Spleen (tissue), 7 donors: Measurements from ENCODE around the gene INPP4A.

Experiments used
- POLR2AphosphoS5 ChIP-seq, 3 donors: sonication (generic); formaldehyde crosslinking; IDR thresholded peaks; one replicate each; pipeline ENCODE4 v1.5.1; 2017; ENCODE audit warnings: antibody characterized with exemption in 3 of 3
- TF ChIP-seq, protein P1 (sequence below), 11 experiments: fragments of 200-600 bp in 7 of 11; fragments of 450-650 bp in 4 of 11; sonication (generic) in 4 of 11; IDR thresholded peaks in 8 of 11; conservative IDR thresholded peaks in 3 of 11; 1 replicate in 7 of 11; 2 replicates in 4 of 11; pipeline versions ENCODE4 v1.4.0 to v1.8.0; 2016 to 2021; ENCODE audit warnings: antibody characterized with exemption in 11 of 11, inconsistent platforms in 4 of 11, mild to moderate bottlenecking in 1 of 11
- donor health status: DM: no; HTN: no; CAD: no; lungs with moderate emphysema.
- donor health status: DM: no; HTN: no; CAD: no.
- donor health status: DM: no; HTN: no; CAD: no.

GRCh38 chr2:98486374-98486981, 41.8 kb downstream of the INPP4A start:
- TF ChIP-seq, protein P1, sequence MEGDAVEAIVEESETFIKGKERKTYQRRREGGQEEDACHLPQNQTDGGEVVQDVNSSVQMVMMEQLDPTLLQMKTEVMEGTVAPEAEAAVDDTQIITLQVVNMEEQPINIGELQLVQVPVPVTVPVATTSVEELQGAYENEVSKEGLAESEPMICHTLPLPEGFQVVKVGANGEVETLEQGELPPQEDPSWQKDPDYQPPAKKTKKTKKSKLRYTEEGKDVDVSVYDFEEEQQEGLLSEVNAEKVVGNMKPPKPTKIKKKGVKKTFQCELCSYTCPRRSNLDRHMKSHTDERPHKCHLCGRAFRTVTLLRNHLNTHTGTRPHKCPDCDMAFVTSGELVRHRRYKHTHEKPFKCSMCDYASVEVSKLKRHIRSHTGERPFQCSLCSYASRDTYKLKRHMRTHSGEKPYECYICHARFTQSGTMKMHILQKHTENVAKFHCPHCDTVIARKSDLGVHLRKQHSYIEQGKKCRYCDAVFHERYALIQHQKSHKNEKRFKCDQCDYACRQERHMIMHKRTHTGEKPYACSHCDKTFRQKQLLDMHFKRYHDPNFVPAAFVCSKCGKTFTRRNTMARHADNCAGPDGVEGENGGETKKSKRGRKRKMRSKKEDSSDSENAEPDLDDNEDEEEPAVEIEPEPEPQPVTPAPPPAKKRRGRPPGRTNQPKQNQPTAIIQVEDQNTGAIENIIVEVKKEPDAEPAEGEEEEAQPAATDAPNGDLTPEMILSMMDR (IDR thresholded peaks at IDR 0.05 in 8 of 11, conservative IDR thresholded peaks at IDR 0.05 in 3 of 11) = no peak
- no peak for TF ChIP-seq POLR2AphosphoS5 (IDR thresholded peaks at IDR 0.05)
